Measurements from ENCODE around the gene SLC49A3.

DNA sequence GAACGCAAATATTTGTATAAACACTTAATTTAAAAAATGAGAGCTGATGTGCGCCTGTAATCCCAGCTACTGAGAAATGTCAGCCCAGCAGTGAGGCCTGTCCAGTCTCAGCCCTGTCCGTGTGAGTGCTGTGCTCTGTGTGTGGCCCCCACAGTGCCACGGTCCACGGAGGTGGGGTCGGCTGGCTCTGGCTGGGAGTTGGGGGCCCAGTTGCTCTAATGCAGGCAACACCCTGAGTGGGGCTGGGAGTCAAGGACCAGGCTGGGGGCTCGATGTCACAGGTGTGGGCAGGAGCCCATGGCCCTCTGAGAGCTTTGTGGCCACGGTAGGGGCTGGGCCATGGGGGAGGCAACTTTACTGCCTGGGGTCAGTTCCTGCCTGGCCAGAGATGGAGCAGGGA, 29.5 kb upstream of the SLC49A3 start:
- TF ChIP-seq CTCF (conservative IDR thresholded peaks at IDR 0.05; ENCODE audit: low read length) (no peak), EZH2phosphoT487 (IDR thresholded peaks at IDR 0.05; ENCODE audit: borderline replicate concordance, low read depth, low read length) (no peak)
